IMR-90 (cell line): Measurements from ENCODE around the gene ZNF561. TPM values are rescaled to one million over a fixed set of nuclear protein-coding genes. Genes with fewer than 3 reads are reported as not detected.

Experiments
- NFE2L2 ChIP-seq: fragments of 150-350 bp; IDR thresholded peaks from 2 replicates; pipeline ENCODE4 v1.6.1; 2016; ENCODE audit warnings: low read depth, mild to moderate bottlenecking, low read length
- polyA plus RNA-seq, 3 experiments: library from polyadenylated mRNA; depleted of rRNA; stranded (reverse); fragments of >200 nt; gene quantifications; 2 replicates each; pipeline ENCODE4 v1.2.3, GENCODE V29; 2012; ENCODE audit warnings: low replicate concordance in 1 of 3
- total RNA-seq: library from RNA; depleted of rRNA; stranded (reverse); fragments of >200 nt; gene quantifications from 2 replicates; pipeline ENCODE4 v1.2.3, GENCODE V29; 2012; rRNA removed

ZNF561 gene
- total and polyA plus RNA-seq, 2 of the 4 experiments (the other 2 are of a cell fraction) = 22.5 to 38.9 TPM

GRCh38 chr19:9565900-9566705 is 54.9 kb downstream of the ZNF561 start (continued):
- no peak for TF ChIP-seq NFE2L2

Other genes with a start within 250 kb of the ZNF561 start
- gene ZNF266, start 185.7 kb downstream of the ZNF561 start, total RNA-seq = 7.8 and 9.3 TPM in 2 replicates
- 6.7 and 9.8 TPM in 2 replicates for gene ZNF266, start 185.7 kb downstream of the ZNF561 start, polyA plus RNA-seq (2012; rRNA removed)
- 0.90 and 1.1 TPM in 2 replicates for gene ZNF560, start 122.6 kb downstream of the ZNF561 start, total RNA-seq
- 0.33 and 0.36 TPM in 2 replicates for gene ZNF560, start 122.6 kb downstream of the ZNF561 start, polyA plus RNA-seq (2012; rRNA removed)
- 25.0 and 30.1 TPM in 2 replicates for gene ZNF426, start 82.6 kb downstream of the ZNF561 start, total RNA-seq
- 3.8 and 4.4 TPM in 2 replicates for gene ZNF426, start 82.6 kb downstream of the ZNF561 start, polyA plus RNA-seq (2012; rRNA removed)
- 62.9 and 83.6 TPM in 2 replicates for gene ZNF121, start 36.7 kb downstream of the ZNF561 start, total RNA-seq
- gene ZNF121, start 36.7 kb downstream of the ZNF561 start, polyA plus RNA-seq (2012; rRNA removed) = 2.0 and 3.1 TPM in 2 replicates
- 41.7 and 43.7 TPM in 2 replicates for gene ZNF562, start 53.9 kb upstream of the ZNF561 start, total RNA-seq
- gene ZNF562, start 53.9 kb upstream of the ZNF561 start, polyA plus RNA-seq (2012; rRNA removed) = 3.7 and 5.2 TPM in 2 replicates
- 5.3 and 6.5 TPM in 2 replicates for gene ZNF846, start 147.5 kb upstream of the ZNF561 start, total RNA-seq
- 4.6 and 5.7 TPM in 2 replicates for gene ZNF846, start 147.5 kb upstream of the ZNF561 start, polyA plus RNA-seq (2012; rRNA removed)
- 8.1 and 8.9 TPM in 2 replicates for gene FBXL12, start 197.8 kb upstream of the ZNF561 start, total RNA-seq
- 42.6 and 47.6 TPM in 2 replicates for gene FBXL12, start 197.8 kb upstream of the ZNF561 start, polyA plus RNA-seq (2012; rRNA removed)
- 371 and 434 TPM in 2 replicates for gene UBL5, start 206.7 kb upstream of the ZNF561 start, total RNA-seq
- gene UBL5, start 206.7 kb upstream of the ZNF561 start, polyA plus RNA-seq (2012; rRNA removed) = 1,091 and 1,179 TPM in 2 replicates
- gene PIN1, start 214.1 kb upstream of the ZNF561 start, total RNA-seq = 76.0 and 77.2 TPM in 2 replicates
- 105 and 126 TPM in 2 replicates for gene PIN1, start 214.1 kb upstream of the ZNF561 start, polyA plus RNA-seq (2012; rRNA removed)